ENCODE results near the gene SBK2. TPM values are rescaled to one million over a fixed set of nuclear protein-coding genes. Genes with fewer than 3 reads are reported as not detected.

The SBK2 gene
- total RNA-seq, 3 donors from 2014 or later (not counting 1 experiment from before 2014, with no cell fraction given) = not detected

DNA sequence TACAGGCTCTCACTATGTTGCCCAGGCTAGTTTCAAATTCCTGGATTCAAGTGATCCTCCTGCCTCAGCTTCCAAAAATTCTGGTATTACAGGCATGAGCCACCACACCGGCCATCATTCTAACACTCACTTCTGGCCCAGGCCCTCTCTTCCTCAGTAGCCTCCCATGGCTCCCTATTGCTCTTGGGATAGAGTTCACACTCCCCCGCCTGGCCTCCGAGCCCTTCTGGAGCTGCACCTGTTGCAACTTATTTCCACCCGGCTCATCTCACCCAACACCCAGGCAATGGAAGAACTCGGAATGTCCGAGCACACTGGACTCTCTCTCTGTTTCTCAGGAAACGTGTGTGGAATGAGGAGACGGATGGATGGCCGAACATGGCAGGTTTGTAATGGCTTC is 17.4 kb upstream of the SBK2 start:
- WGBS (ENCODE audit: insufficient coverage) = 94% methylated on average over 9 of the region's 9 CpGs
- ATAC-seq (no peak), DNase-seq (no peak)
- Mint-ChIP-seq H3K4me1 (no peaks in the 10 kb centered on the region), H3K9me3 (no peaks in the 10 kb centered on the region), H3K4me3 (no peak overlapping the region), H3K27me3 (ENCODE audit: low read depth in 2 of 2) (peaks cover 12 to 13% of the 10 kb centered on the region in 2 donors), H3K27ac (no peak overlapping the region), H3K36me3 (no peaks in the 10 kb centered on the region)
- no peak overlapping the region for H3K4me3 ChIP-seq (ENCODE audit: low read length)
- no peaks in the 10 kb centered on the region for H3K36me3 ChIP-seq (ENCODE audit: control insufficient read depth, insufficient read depth, low read length)
- peaks cover 2% of the 10 kb centered on the region for H3K27me3 ChIP-seq (ENCODE audit: control insufficient read depth, insufficient read depth, low read length)
- H3K9me3 ChIP-seq (ENCODE audit: control insufficient read depth, insufficient read depth, low read length) = no peaks in the 10 kb centered on the region
- H3K27ac ChIP-seq (ENCODE audit: low read length) = no peak overlapping the region
- H3K4me1 ChIP-seq (ENCODE audit: control insufficient read depth, insufficient read depth, low read length) = no peaks in the 10 kb centered on the region
- intact Hi-C loops (cut with micrococcal nuclease) = no loop called here
- TF ChIP-seq CTCF (IDR thresholded peaks at IDR 0.05) = no peak

GRCh38 chr19:55553217-55554182 is 16.6 kb upstream of the SBK2 start:
- H3K27me3 ChIP-seq (ENCODE audit: control insufficient read depth, insufficient read depth, low read length) = peaks cover 2% of the 10 kb centered on the region
- H3K9me3 ChIP-seq (ENCODE audit: control insufficient read depth, insufficient read depth, low read length) = no peaks in the 10 kb centered on the region
- Mint-ChIP-seq H3K36me3 (no peaks in the 10 kb centered on the region), H3K27ac (no peak overlapping the region), H3K4me3 (no peak overlapping the region), H3K4me1 (no peaks in the 10 kb centered on the region), H3K9me3 (no peaks in the 10 kb centered on the region), H3K27me3 (ENCODE audit: low read depth in 2 of 2) (peaks cover 12 to 13% of the 10 kb centered on the region in 2 donors)
- no peaks in the 10 kb centered on the region for H3K4me1 ChIP-seq (ENCODE audit: control insufficient read depth, insufficient read depth, low read length)
- DNase-seq = no peak
- no peak for ATAC-seq
- WGBS (ENCODE audit: insufficient coverage) = 80% methylated on average over 13 of the region's 13 CpGs
- intact Hi-C loops (cut with micrococcal nuclease) = no loop called here
- no peak for TF ChIP-seq CTCF (IDR thresholded peaks at IDR 0.05)
- no peaks in the 10 kb centered on the region for H3K36me3 ChIP-seq (ENCODE audit: control insufficient read depth, insufficient read depth, low read length)
- H3K4me3 ChIP-seq (ENCODE audit: low read length) = no peak overlapping the region
- no peak overlapping the region for H3K27ac ChIP-seq (ENCODE audit: low read length)

GRCh38 chr19:55552620-55553019 is 15.7 kb upstream of the SBK2 start:
- intact Hi-C loops (cut with micrococcal nuclease) = no loop called here
- Mint-ChIP-seq H3K27ac (no peak overlapping the region), H3K27me3 (ENCODE audit: low read depth in 2 of 2) (peaks cover 12 to 18% of the 10 kb centered on the region in 2 donors), H3K36me3 (no peaks in the 10 kb centered on the region), H3K4me3 (no peak overlapping the region), H3K4me1 (no peaks in the 10 kb centered on the region), H3K9me3 (no peaks in the 10 kb centered on the region)
- no peak for DNase-seq
- Histone ChIP-seq H3K9me3 (ENCODE audit: control insufficient read depth, insufficient read depth, low read length) (no peaks in the 10 kb centered on the region), H3K27ac (ENCODE audit: low read length) (no peak overlapping the region), H3K4me1 (ENCODE audit: control insufficient read depth, insufficient read depth, low read length) (no peaks in the 10 kb centered on the region), H3K27me3 (ENCODE audit: control insufficient read depth, insufficient read depth, low read length) (peaks cover 2% of the 10 kb centered on the region), H3K36me3 (ENCODE audit: control insufficient read depth, insufficient read depth, low read length) (no peaks in the 10 kb centered on the region), H3K4me3 (ENCODE audit: low read length) (no peak overlapping the region)
- ATAC-seq = no peak
- 85% methylated on average over 13 of the region's 13 CpGs for WGBS (ENCODE audit: insufficient coverage)
- TF ChIP-seq CTCF (IDR thresholded peaks at IDR 0.05) = no peak
